HT1080 (cell line): Measurements from ENCODE around the gene ORC3. TPM values are rescaled to one million over a fixed set of nuclear protein-coding genes. Genes with fewer than 3 reads are reported as not detected.

Experiments
- DNase-seq: peaks from one replicate; pipeline ENCODE4 v3.0.0-alpha.2; 2015; ENCODE audit warnings: low read depth
- polyA plus RNA-seq, 2 experiments: library from polyadenylated mRNA; depleted of rRNA; stranded (reverse); fragments of >200 nt; gene quantifications; 2 replicates each; pipeline ENCODE4 v1.2.3, GENCODE V29; 2015
- total RNA-seq: library from RNA; depleted of rRNA; stranded (reverse); fragments of >200 nt; shearing (Covaris generic); gene quantifications from 2 replicates; pipeline ENCODE4 v1.2.3, GENCODE V29; 2014; rRNA removed

ORC3 gene
- total RNA-seq = 21.5 and 23.8 TPM in 2 replicates
- polyA plus RNA-seq (2015; cell fraction: cytosol; rRNA removed) = 28.0 and 36.3 TPM in 2 replicates
- 51.5 and 64.3 TPM in 2 replicates for polyA plus RNA-seq (2015; cell fraction: nucleus; rRNA removed)

DNA sequence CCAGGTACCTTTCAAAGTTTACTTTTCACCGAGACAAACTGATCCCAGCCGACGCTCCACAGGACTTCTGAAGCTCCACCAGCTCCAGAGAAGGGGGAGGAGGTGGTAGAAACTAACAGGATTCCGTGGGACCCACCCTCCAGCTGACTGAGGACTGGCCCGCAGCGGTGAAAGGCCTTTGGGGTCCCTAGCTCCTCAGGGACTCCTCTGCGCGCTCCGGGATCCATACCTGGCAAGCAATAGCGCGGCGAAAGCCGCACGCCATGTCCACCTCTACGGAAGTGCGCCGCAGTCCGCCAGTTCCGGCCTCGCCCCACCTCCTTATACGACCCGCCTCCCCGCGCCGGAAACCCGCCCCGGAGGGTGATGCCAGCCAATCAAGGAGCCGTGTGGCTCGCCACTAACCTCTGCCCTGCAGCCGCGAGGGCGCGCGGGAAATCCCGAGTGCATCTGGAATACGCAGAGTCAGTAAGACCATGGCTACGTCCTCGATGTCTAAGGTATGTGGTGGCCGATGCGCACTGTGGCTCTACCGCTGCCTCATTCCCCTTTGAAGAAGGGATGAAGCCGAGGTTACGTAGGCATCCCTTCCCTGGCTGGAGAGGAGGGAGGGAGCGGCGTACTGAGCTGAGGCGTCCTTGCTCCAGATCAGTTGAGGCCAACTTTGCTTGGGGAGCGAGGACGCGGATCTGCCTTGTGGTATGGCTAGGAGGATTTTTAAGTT lies at the start of gene ORC3, which contains the start of gene RARS2:
ORC3 (plus strand) TSS at position 443 of the 724 bp plus-strand sequence; CDS start at position 477, 34 bp downstream.
RARS2 (minus strand) TSS at position 295 of the 724 bp plus-strand sequence; CDS start at position 265, 30 bp downstream.
- peak; percentile 93 for DNase-seq

DNA sequence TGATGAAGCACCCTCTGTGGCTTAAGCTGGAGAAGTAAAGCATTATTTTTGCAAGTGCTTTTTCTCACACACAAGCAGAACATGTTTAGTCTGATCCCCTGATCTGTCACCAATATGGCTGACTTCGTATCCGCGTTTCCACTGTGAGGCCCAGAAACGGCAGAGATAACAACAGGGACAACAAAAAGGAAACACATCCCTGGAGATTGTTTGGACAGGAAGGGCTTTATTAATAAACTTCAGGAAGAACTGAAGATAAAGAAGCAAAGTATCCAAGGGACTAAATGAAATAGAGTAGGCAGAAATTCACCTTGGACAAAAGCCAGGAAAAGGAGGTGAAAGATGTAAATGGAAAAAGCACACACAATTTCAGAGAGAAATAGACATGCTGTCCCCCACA lies 49.4 kb upstream of the ORC3 start:
- no peak for DNase-seq

DNA sequence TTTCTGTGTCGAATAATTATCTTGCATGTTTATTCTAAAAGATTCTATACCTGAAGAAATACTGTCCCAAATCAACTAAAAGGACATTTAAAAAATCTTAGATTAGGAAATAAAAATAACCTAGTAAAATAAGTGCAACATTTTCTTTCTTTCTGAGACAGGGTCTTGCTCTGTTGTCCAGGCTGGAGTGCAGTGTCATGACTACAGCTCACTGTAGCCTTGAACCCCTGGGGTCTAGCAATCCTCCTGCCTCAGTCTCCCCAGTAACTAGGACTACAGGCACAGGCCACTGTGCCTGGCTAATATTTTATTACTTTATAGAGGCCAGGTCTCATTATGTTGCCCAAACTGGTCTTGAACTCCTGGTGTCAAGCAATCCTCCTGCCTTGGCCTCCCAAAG lies 48.9 kb upstream of the ORC3 start:
- DNase-seq = no peak

DNA sequence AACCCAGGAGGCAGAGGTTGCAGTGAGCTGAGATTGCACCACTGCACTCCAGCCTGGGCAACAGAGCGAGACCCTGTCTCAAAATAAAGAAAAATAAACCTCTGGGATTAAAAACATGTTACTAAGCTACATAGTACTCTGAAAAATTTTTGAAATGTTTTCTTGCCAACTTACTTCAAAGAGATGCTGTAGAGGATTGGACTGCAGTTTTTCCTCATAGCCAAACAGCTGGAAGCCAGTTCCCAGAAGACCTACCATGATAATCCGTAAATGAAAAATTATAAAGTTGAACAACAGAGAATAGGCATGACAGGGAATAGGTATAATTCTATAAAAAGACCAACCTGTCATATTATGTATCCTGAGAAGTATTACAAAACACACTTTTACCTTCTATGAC lies 48.2 kb upstream of the ORC3 start:
- no peak for DNase-seq

DNA sequence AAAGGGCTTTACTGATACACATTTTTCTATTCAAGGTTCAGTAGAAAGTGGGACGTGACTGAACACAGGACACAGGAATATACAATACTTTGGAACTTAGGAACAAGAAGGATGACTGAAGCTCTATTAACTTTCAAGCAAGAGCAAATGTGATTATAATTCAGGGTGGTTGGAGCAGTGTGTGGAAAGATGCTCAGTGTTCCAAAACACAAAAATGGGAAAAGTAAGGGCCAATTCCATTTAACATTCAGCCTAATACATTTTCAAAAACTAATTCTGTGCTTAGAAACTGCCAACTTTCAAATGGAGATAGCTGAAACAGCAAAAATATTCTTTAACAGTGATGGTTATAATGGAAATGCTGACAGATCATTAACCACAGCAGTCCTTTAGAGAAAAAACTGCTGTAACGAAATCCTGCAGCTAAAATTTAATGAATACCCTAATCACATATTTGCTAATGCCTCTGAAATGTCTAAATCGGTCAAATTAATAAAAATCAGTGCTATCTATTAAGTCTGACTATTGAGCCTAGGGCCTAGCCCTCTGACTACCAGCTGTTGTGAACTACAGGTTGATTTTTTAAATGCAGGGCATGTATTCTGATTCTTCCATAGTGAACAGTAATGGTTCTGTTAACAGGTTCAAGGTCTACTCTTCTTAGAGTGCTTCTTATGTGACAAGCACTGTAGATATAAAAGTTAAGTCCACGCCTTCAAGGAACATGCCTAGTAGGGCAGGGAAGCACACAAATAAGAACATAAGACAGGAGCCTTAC lies 46.0 kb upstream of the ORC3 start:
- DNase-seq = no peak

DNA sequence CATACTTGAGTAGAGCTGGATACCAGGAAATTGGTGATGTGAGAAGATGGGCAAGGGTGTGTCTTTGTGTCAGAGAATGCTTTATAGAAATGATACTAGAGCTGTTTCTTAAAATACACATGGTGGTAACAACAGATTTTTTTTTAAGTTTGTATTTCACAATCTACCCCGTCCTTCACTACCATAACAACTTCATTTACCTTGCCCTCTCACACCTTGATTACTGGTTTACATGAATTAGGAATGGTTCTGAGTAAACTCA lies 45.5 kb upstream of the ORC3 start:
- no peak for DNase-seq

DNA sequence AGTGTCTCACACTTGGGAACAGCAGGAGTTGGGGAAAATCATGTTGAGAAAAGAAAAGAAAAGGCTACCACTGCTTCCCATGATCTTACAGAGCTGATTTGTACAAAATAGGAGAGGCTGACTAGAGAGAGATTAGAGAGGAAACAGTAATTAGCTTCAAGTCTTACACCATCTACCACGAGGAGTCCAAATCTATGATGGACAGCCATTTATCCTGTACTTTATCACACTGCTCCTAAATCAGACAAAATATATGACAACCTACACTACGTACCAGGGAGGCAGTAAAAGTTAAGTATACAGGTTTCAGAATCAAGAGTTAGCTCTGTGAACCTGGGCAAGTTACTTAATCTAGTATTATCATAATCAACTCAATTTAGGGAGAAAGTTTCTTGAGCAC lies 38.1 kb upstream of the ORC3 start:
- DNase-seq = no peak

DNA sequence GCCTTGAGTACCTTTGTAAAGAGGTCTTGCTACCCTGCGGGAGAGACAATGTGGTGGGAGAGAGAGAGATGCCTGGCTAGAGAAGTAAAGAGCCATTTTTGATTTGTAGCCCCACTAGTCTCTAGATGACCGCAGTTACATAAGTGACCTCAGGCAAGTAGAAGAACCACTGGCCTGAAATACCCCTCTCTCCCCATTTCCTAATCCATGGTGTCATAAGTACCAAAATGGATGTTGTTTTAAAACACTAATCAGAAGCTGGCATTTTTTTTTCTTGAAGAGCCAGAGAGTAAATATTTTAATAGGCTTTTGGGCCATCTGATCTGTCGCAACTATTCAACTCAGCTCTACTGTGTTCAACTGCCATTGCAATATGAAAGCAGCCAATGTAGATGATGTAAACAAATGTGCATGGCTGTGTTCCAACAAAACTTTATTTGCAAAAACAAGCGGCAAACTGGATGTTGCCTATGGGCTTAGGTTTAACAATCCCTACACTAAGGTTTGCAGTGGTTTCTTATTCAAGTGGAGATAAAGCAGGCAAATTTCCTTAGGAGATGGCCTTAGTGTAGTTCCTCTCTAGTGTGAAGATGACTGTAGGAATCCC lies 36.7 kb upstream of the ORC3 start:
- no peak for DNase-seq

DNA sequence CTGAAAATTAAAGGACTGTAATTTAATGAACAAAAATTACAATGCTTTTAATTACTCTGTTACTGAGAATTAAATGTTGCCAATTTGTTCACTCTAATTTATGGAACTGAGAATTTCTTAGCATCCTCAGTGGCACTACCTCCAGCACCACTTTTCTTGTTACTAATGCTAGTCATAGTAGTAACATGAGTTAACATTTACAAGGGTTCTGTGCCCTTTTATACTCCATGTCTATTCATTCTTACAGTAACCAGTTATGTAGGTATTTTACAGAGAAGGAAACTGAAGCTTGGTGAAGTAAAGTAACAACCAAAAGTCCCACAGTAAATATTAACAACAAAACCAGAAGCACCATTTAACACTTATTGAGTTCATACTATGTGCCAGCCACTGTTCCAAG lies 34.4 kb upstream of the ORC3 start:
- DNase-seq = no peak

DNA sequence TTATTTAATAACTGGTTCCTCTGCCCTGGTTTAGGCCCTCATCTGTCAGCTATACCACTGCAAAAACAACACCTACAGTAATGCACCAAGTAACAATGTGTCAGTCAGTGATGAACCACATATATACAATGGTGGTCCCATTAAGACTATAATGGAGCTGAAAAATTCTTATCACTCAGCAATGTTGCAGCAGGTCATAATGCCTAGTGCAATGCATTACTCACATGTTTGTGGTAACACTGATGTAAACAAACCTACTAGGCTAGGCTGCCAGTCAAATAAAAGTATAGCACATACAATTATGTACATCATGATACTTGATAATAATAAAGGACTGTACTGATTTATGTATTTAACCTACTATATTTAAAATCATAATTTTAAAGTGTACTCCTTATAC lies 31.5 kb upstream of the ORC3 start:
- no peak for DNase-seq

DNA sequence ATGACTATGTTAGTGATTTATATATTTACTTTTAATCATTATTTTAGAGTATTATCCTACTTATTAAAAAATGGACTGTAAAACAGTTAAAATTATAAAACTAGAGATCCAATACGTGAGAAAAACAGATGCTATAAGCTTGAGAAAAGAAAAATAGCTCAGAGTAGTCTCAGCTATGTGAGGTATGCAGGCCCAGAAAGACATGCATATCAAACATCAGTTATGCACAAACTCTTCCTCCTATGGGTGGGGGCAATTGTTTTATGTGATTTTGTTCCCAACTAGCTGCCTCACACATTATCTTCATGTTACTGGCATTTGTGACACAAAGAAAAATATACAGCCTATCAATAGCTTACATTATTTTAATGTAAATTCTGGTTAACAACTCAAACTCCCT lies 28.9 kb upstream of the ORC3 start:
- no peak for DNase-seq

DNA sequence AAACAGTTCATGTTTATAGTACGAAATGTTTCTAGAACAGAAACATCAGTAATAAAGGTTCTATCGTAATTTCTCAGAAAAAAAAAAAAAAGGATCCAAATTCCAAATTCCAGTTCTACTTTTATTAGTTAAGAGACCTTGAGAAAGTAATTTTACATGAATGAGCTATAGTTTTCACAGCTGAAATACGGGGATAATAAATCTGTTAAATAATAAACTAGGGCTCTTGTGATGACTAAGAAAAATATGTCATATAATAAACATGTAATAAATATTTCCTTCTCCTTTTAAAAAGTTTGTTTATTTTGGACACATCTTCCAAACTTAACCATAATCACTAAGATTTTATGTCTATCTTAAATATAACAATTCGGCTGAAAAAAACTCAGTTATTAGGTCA lies 17.9 kb upstream of the ORC3 start:
- DNase-seq = no peak

DNA sequence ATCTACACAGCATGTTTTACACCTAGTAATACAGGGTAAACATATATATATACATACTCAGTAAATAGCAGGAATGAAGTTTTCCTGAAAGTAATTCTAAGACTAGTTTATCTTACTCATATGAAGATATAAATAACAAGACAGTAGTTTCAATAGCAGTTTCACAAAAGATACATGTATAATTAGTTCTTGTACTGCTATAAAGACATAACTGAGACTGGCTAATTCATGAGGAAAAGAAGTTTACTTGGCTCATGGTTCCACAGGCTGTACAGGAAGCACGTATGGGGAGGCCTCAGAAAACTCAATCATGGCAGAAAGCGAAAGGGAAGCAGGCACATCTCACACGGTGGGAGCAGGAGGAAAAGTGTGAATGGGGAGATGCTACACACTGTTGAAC lies 17.1 kb upstream of the ORC3 start:
- no peak for DNase-seq

DNA sequence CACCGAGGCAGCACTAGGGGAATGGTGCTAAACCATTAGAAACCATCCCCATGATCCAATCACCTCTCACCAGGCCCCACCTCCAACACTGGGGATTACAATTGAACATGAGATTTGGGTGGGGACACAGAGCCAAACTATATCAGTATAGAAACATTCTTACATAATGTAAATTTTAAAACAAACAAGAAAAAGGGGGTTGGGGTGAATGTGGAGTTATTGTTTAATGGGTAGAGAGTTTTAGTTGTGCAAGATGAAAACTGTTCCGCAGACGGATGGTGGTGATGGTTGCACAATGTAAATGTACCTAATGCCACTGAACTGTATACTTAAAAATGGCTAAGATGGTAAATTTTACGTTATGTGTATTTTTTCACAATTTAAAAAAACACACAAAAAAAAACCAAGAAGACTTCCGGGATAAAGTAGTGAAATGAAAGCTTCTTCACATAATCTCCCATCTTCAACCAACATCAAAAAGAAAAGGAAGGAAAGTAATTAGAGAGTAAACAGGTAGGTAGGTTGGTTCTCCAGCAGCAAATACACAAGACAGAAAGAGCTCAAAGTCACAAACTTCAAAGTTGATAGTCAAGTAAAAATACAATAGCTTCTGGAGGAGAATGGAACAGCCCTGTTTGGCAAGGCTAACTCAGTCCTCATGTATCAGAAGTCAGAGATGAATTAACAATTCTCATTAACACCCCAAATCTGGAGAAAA lies 16.5 kb upstream of the ORC3 start:
- DNase-seq = no peak

DNA sequence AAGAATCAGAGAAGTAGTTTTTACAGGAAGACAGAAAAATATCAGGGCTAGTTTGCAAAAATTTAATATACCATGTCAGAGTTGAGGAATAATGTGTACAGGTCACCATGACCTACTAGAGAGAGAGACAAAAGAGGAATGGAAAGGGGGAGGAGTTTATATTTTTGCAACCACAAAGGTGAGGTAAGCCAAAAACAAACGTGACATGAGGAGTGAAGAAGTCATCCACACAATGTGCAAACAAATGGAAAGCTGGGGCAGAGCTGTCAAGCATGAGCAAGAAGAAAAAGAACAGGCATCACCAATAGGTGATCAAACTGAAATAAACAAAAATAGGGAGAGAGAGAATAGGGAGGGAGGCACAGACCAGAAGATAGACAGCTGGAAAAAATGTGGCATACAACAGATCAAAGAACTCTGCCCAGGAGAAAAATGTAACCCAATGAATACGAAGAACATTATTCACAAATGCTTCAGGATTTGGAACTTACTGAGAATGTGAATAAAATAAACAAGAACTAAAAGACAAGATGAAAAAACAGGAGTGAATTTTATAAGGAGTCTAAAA lies 15.6 kb upstream of the ORC3 start:
- DNase-seq = no peak

DNA sequence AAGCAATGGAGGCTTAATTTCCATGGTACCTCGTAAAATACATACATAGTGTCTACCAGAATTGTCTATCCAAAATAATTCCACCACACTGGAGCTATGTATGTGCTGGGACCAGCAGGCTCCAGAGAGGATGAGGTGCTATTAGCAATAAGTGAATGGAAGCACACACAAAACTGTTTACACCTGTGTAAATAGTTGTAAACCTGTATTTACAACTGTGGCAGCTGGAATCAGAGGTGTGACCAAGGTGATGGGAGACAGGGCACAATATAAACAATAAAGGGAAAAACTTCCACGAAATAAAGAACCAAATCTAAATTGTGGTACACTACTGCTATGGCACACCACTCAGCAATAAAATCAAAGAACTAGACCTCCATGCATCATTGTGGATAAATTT lies 14.5 kb upstream of the ORC3 start:
- no peak for DNase-seq

DNA sequence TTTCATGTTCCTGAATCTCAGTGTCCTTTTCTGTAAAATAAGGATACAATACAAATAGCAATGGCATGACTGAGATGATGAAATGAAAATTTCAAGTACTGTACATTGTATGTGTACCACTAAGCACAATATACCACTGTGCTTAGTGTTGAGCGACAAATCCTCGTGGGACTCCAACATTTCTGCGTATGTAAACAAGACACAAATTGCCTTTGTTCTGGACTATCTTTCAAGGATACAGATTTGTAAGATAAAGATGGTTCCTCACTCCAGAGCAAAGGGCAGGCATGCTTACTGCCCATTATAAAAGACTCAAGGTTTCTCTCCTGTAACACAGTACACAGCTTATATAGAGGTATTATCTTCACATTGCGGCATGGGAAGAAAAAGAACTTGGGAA lies 6.1 kb upstream of the ORC3 start:
- no peak for DNase-seq

DNA sequence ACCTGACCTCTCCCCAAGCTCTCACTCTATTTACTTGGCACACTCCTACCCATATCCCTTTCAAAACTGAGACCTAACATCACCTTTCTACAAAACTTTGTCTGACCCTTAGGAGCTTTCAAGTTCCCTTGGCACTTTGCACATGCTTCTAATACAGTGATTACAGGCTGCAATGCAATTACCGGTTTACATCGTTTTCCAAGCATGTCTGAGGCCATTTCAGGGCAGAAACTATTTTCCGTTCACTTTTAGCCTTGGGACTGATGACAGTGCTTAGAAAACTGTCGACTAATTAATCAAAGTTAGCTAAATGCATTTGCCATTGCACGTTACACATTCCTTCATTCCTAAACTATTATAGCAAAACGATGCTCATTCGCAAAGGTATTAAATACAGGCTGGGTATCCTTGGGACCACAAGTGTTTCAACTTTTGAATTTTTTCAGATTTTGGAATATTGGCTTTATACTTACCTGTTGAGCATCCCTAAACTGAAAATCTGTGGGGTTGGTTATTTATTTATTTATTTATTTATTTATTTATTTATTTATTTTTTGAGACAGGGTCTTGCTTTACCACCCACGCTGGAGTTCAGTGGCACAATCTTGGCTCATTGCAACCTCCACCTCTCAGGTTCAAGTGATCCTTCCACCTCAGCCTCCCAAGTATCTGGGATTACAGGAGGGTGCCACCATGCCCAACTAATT lies 3.4 kb upstream of the ORC3 start:
- DNase-seq = no peak

DNA sequence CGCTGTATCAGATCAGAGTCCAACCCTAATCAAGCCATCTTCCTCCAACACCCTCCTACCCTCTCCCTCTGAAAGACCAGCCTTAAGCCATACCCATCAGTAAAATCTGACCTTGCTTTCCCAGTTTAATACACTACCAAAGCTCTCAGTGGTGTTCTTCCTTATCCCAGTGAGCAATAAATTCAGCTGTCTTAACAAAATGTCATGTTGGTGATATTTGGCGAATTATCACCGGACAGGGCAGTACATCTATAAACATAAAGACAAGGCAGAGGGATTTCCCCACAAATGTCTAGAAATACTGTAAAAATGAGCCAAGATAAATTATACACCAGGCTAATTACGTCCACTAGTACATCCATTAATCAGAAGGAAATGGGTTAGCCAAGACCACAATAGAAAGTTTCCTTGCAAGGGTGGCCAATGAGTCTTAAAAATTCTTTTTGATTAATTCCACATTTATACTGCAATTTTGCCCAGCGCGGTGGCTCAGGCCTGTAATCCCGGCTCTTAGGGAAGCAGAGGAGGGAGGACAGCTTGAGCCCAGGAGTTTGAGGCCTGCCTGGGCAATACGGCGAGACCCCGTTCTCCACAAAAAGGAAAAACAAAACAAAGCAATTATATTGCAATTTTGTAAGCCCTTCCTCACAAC lies 1.1 kb upstream of the ORC3 start:
- no peak for DNase-seq

DNA sequence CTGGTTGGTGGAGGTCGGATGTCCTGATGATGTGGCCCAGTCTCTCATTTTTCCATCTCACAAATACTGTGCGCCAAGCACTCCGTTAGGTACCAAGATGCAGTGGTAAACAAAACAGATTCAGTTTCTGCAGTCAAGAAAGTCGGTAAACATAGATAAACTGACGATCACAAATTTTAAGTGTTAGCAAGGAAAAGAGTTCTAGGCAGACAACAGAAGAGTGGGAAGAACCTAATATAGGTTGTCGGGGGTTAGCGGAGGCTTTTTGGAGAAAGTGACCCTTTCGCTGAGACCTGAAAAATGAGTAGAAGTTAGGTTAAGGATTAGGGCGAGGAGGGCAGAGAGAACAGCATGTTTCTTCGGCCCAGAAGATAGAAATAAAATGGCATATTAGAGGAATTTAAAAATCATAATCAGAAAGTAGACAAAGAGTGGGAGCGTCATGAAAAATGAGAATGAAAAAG lies 514 bp downstream of the ORC3 start:
- no peak for DNase-seq
